H9 (cell line): Measurements from ENCODE around the gene STAMBPL1. TPM values are rescaled to one million over a fixed set of nuclear protein-coding genes. Genes with fewer than 3 reads are reported as not detected.

Source experiments
- DNase-seq: peaks from one replicate; pipeline ENCODE4 v3.0.0-alpha.2; 2017
- H2AFZ ChIP-seq: one replicate; pipeline ENCODE4 v1.6.1; 2013; ENCODE audit warnings: mild to moderate bottlenecking, low read length, control low read depth, moderate library complexity
- H2AK5ac ChIP-seq: 2 replicates; pipeline ENCODE4 v1.6.1; 2013; ENCODE audit warnings: low read length, control low read depth, mixed read lengths; ENCODE audit not compliant: insufficient read length
- H2BK120ac ChIP-seq: one replicate; pipeline ENCODE4 v1.6.1; 2013; ENCODE audit warnings: low read depth, mild to moderate bottlenecking, low read length, control low read depth, inconsistent platforms; ENCODE audit not compliant: poor library complexity, severe bottlenecking
- H2BK12ac ChIP-seq: 2 replicates; pipeline ENCODE4 v1.6.1; 2013; ENCODE audit warnings: low read length, control low read depth, mixed read lengths, low read depth; ENCODE audit not compliant: insufficient read length
- H2BK15ac ChIP-seq: 2 replicates; pipeline ENCODE4 v1.6.1; 2013; ENCODE audit warnings: low read depth, low read length, control low read depth
- H2BK20ac ChIP-seq: one replicate; pipeline ENCODE4 v1.6.1; 2013; ENCODE audit warnings: low read depth, mild to moderate bottlenecking, low read length, control low read depth, inconsistent platforms; ENCODE audit not compliant: poor library complexity, severe bottlenecking
- H2BK5ac ChIP-seq: 2 replicates; pipeline ENCODE4 v1.6.1; 2013; ENCODE audit warnings: low read length, control low read depth, mixed read lengths; ENCODE audit not compliant: insufficient read length
- H3K14ac ChIP-seq: 2 replicates; pipeline ENCODE4 v1.6.1; 2013; ENCODE audit warnings: low read length, control low read depth; ENCODE audit not compliant: insufficient read depth
- H3K18ac ChIP-seq: 2 replicates; pipeline ENCODE4 v1.6.1; 2013; ENCODE audit warnings: low read depth, mild to moderate bottlenecking, mixed read lengths, low read length, control low read depth; ENCODE audit not compliant: insufficient read length
- H3K23ac ChIP-seq: 2 replicates; pipeline ENCODE4 v1.6.1; 2013; ENCODE audit warnings: low read length, control low read depth, mixed read lengths, low read depth; ENCODE audit not compliant: insufficient read length
- H3K23me2 ChIP-seq: 2 replicates; pipeline ENCODE4 v1.6.1; 2013; ENCODE audit warnings: low read depth, mild to moderate bottlenecking, mixed read lengths, low read length, control low read depth; ENCODE audit not compliant: insufficient read length, poor library complexity, severe bottlenecking
- H3K27ac ChIP-seq: 2 replicates; pipeline ENCODE4 v1.5.1; 2013; ENCODE audit warnings: low read length, control low read depth, mixed read lengths, low read depth; ENCODE audit not compliant: insufficient read length
- H3K27me3 ChIP-seq: 2 replicates; pipeline ENCODE4 v1.6.1; 2013; ENCODE audit warnings: low read length, control low read depth, inconsistent platforms; ENCODE audit not compliant: insufficient read depth
- H3K4ac ChIP-seq: 2 replicates; pipeline ENCODE4 v1.6.1; 2013; ENCODE audit warnings: low read depth, mild to moderate bottlenecking, control low read depth, inconsistent platforms, low read length, moderate library complexity
- H3K4me1 ChIP-seq: 2 replicates; pipeline ENCODE4 v1.6.1; 2013; ENCODE audit warnings: low read length, control low read depth, inconsistent platforms; ENCODE audit not compliant: insufficient read depth
- H3K4me2 ChIP-seq: 2 replicates; pipeline ENCODE4 v1.6.1; 2013; ENCODE audit warnings: low read length, control low read depth, mixed read lengths; ENCODE audit not compliant: insufficient read length, insufficient read depth
- H3K56ac ChIP-seq: 2 replicates; pipeline ENCODE4 v1.6.1; 2013; ENCODE audit warnings: low read depth, mild to moderate bottlenecking, mixed read lengths, low read length, control low read depth; ENCODE audit not compliant: insufficient read length
- H3K79me1 ChIP-seq: 2 replicates; pipeline ENCODE4 v1.6.1; 2013; ENCODE audit warnings: low read depth, mild to moderate bottlenecking, moderate library complexity, low read length, control low read depth, inconsistent platforms; ENCODE audit not compliant: insufficient read depth, poor library complexity, severe bottlenecking
- H3K79me2 ChIP-seq: 2 replicates; pipeline ENCODE4 v1.6.1; 2013; ENCODE audit warnings: low read length, control low read depth, inconsistent platforms; ENCODE audit not compliant: insufficient read depth
- H3K9ac ChIP-seq: 2 replicates; pipeline ENCODE4 v1.6.1; 2013; ENCODE audit warnings: low read length, control low read depth, mixed read lengths; ENCODE audit not compliant: insufficient read length; ENCODE audit errors: extremely low read depth
- H3K9me3 ChIP-seq: one replicate; pipeline ENCODE4 v1.6.1; 2013; ENCODE audit warnings: low read depth, low read length, inconsistent platforms; ENCODE audit not compliant: control insufficient read depth
- H3T11ph ChIP-seq: one replicate; pipeline ENCODE4 v1.6.1; 2013; ENCODE audit warnings: mild to moderate bottlenecking, low read length, control low read depth, inconsistent platforms
- H4K20me1 ChIP-seq: one replicate; pipeline ENCODE4 v1.6.1; 2013; ENCODE audit not compliant: control insufficient read depth, insufficient read length, insufficient read depth
- H4K5ac ChIP-seq: 2 replicates; pipeline ENCODE4 v1.6.1; 2013; ENCODE audit warnings: low read depth, mild to moderate bottlenecking, mixed read lengths, low read length, control low read depth; ENCODE audit not compliant: insufficient read length
- H4K8ac ChIP-seq: replicated peaks from 2 replicates; pipeline ENCODE4 v1.6.1; 2013; ENCODE audit warnings: low read length, control low read depth, mixed read lengths, low read depth; ENCODE audit not compliant: insufficient read length
- H4K91ac ChIP-seq: 2 replicates; pipeline ENCODE4 v1.6.1; 2013; ENCODE audit warnings: low read depth, mild to moderate bottlenecking, moderate library complexity, mixed read lengths, low read length, control low read depth; ENCODE audit not compliant: insufficient read length
- H3K27ac Mint-ChIP-seq, 3 experiments: 2 replicates in 2 of 3; 3 replicates in 1 of 3; pipeline ENCODE4 v1.8.0; 2020 to 2021; ENCODE audit warnings: mixed read lengths in 3 of 3, mild to moderate bottlenecking in 1 of 3, moderate library complexity in 1 of 3
- H3K27me3 Mint-ChIP-seq: 2 replicates; pipeline ENCODE4 v1.8.0; 2021; ENCODE audit warnings: low read depth, mild to moderate bottlenecking, moderate library complexity, mixed read lengths
- H3K36me3 Mint-ChIP-seq, 3 experiments: 2 replicates in 2 of 3; 3 replicates in 1 of 3; pipeline ENCODE4 v1.8.0; 2020 to 2021; ENCODE audit warnings: low read depth in 3 of 3, mixed read lengths in 3 of 3; ENCODE audit not compliant: insufficient read depth in 1 of 3
- H3K4me1 Mint-ChIP-seq, 2 experiments: 2 replicates each; pipeline ENCODE4 v1.8.0; 2020; ENCODE audit warnings: mixed read lengths in 2 of 2
- H3K4me3 Mint-ChIP-seq, 2 experiments: 2 replicates in 1 of 2; 3 replicates in 1 of 2; pipeline ENCODE4 v1.8.0; 2020 to 2021; ENCODE audit warnings: mild to moderate bottlenecking in 2 of 2, mixed read lengths in 2 of 2, moderate library complexity in 1 of 2
- H3K9me3 Mint-ChIP-seq, 2 experiments: 2 replicates in 1 of 2; 3 replicates in 1 of 2; pipeline ENCODE4 v1.8.0; 2020; ENCODE audit warnings: mild to moderate bottlenecking in 2 of 2, mixed read lengths in 2 of 2, moderate library complexity in 1 of 2
- WGBS: extraction: QIAGEN DNeasy Blood & Tissue Kit; methylation state at CpG from one replicate; pipeline ENCODE4 v1.1.7; 2013; ENCODE audit warnings: missing lambda C conversion rate, low lambda C conversion rate, mixed read lengths; ENCODE audit not compliant: insufficient read length; ENCODE audit errors: extremely low coverage; 5-methylcytosine and 5-hydroxymethylcytosine counted together
- total RNA-seq: library from RNA; stranded (reverse); gene quantifications from 2 replicates; pipeline ENCODE4 v1.2.1, GENCODE V29; 2021
- TF ChIP-seq, protein P1 (sequence below): fragments of 200-600 bp; sonication (generic); conservative IDR thresholded peaks from 3 replicates; pipeline ENCODE4 v1.8.0; 2021; ENCODE audit warnings: antibody characterized with exemption, mild to moderate bottlenecking

Gene STAMBPL1
- total RNA-seq, 1 experiment from 2014 or later, result 3.2 TPM

DNA sequence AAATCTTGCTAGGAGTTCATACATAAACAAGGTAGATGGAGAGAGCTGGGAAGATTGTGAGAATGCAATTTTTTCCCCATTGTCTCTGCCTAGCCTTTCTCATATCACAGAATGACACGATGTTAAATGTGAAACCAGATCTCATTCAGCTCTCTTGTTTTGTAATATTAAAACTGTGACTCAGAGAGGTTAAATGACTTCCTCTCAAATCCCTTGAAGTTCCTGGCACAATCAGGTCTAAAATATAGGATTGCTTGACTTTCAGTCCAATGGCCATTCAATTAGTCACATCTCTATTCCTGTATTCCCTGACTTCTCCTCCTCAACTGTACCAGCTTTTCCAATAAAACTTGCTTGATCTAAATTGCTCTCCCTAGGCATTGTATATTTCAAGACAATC is 31.5 kb upstream of the STAMBPL1 start:
- no peak overlapping the region for H2BK5ac ChIP-seq
- H2AFZ ChIP-seq, result no peak overlapping the region
- Mint-ChIP-seq H3K9me3 (no peaks in the 10 kb centered on the region), H3K27me3 (no peaks in the 10 kb centered on the region; the same call in 1 of the 2 replicates), H3K27ac (no peak overlapping the region), H3K36me3 (no peaks in the 10 kb centered on the region), H3K4me3 (no peak overlapping the region), H3K4me1 (peaks cover 15 to 16% of the 10 kb centered on the region in 2 experiments)
- H3K9ac ChIP-seq, result no peak overlapping the region
- no peak overlapping the region for H3K23ac ChIP-seq
- H3K27ac ChIP-seq, result no peak overlapping the region
- H4K91ac ChIP-seq, result no peak overlapping the region
- no peak overlapping the region for H4K8ac ChIP-seq
- no peak overlapping the region for H4K5ac ChIP-seq
- no peak overlapping the region for H2BK12ac ChIP-seq
- H3K18ac ChIP-seq, result no peak overlapping the region
- no peak overlapping the region for H2BK120ac ChIP-seq
- no peaks in the 10 kb centered on the region; the same call in none of the 2 replicates for H3K4me1 ChIP-seq
- no peaks in the 10 kb centered on the region for H3K23me2 ChIP-seq
- WGBS, result no CpG with 5 or more reads among the region's 1 CpG
- H4K20me1 ChIP-seq, result no peaks in the 10 kb centered on the region
- no peak overlapping the region for H3T11ph ChIP-seq
- H3K79me1 ChIP-seq, result no peaks in the 10 kb centered on the region
- no peak for DNase-seq
- H3K56ac ChIP-seq, result no peak overlapping the region
- no peaks in the 10 kb centered on the region for H3K27me3 ChIP-seq
- H3K14ac ChIP-seq, result no peak overlapping the region
- H3K9me3 ChIP-seq, result no peaks in the 10 kb centered on the region
- H2BK15ac ChIP-seq, result no peak overlapping the region
- H2BK20ac ChIP-seq, result no peak overlapping the region
- H3K79me2 ChIP-seq, result no peaks in the 10 kb centered on the region
- no peak overlapping the region for H3K4me2 ChIP-seq
- TF ChIP-seq, protein P1, sequence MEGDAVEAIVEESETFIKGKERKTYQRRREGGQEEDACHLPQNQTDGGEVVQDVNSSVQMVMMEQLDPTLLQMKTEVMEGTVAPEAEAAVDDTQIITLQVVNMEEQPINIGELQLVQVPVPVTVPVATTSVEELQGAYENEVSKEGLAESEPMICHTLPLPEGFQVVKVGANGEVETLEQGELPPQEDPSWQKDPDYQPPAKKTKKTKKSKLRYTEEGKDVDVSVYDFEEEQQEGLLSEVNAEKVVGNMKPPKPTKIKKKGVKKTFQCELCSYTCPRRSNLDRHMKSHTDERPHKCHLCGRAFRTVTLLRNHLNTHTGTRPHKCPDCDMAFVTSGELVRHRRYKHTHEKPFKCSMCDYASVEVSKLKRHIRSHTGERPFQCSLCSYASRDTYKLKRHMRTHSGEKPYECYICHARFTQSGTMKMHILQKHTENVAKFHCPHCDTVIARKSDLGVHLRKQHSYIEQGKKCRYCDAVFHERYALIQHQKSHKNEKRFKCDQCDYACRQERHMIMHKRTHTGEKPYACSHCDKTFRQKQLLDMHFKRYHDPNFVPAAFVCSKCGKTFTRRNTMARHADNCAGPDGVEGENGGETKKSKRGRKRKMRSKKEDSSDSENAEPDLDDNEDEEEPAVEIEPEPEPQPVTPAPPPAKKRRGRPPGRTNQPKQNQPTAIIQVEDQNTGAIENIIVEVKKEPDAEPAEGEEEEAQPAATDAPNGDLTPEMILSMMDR, result no peak
- no peak overlapping the region for H3K4ac ChIP-seq
- H2AK5ac ChIP-seq, result no peak overlapping the region
